ENCODE data around the gene RPL27A.

DNA sequence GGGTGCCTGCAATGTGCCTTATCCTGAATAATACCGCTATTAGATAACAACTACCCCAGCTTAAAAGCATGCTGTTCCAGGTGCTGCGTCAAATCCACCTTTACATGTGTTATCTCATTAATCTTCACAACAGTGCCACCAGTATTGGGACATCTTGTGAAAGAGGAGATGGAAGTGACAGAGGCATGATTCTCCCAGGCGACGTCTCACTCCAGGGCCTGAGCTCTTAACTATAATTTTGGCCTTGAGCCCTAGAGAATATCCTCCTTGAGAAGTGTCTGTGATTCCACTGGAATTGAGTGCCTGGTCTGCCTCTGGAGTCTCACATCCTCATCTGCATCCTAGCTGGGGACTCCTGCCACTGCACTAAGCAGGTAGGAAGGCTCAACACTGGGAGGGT lies 43.8 kb downstream of the RPL27A start:
- TF ChIP-seq CREM (CRISPR knock-in tag; IDR thresholded peaks at IDR 0.05) (no peak), ZNF121 (CRISPR knock-in tag; IDR thresholded peaks at IDR 0.05) (no peak), JUN (CRISPR knock-in tag; IDR thresholded peaks at IDR 0.05) (no peak), TEAD4 (CRISPR knock-in tag; IDR thresholded peaks at IDR 0.05) (no peak), MXD4 (CRISPR knock-in tag; IDR thresholded peaks at IDR 0.05; ENCODE audit: borderline replicate concordance) (no peak), ESRRA (CRISPR knock-in tag; IDR thresholded peaks at IDR 0.05; ENCODE audit: borderline replicate concordance) (no peak), TCF7 (CRISPR knock-in tag; IDR thresholded peaks at IDR 0.05; ENCODE audit: low read depth) (no peak)
- TF ChIP-seq, protein P1, sequence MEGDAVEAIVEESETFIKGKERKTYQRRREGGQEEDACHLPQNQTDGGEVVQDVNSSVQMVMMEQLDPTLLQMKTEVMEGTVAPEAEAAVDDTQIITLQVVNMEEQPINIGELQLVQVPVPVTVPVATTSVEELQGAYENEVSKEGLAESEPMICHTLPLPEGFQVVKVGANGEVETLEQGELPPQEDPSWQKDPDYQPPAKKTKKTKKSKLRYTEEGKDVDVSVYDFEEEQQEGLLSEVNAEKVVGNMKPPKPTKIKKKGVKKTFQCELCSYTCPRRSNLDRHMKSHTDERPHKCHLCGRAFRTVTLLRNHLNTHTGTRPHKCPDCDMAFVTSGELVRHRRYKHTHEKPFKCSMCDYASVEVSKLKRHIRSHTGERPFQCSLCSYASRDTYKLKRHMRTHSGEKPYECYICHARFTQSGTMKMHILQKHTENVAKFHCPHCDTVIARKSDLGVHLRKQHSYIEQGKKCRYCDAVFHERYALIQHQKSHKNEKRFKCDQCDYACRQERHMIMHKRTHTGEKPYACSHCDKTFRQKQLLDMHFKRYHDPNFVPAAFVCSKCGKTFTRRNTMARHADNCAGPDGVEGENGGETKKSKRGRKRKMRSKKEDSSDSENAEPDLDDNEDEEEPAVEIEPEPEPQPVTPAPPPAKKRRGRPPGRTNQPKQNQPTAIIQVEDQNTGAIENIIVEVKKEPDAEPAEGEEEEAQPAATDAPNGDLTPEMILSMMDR (IDR thresholded peaks at IDR 0.05) = no peak
- TF ChIP-seq, protein P2, sequence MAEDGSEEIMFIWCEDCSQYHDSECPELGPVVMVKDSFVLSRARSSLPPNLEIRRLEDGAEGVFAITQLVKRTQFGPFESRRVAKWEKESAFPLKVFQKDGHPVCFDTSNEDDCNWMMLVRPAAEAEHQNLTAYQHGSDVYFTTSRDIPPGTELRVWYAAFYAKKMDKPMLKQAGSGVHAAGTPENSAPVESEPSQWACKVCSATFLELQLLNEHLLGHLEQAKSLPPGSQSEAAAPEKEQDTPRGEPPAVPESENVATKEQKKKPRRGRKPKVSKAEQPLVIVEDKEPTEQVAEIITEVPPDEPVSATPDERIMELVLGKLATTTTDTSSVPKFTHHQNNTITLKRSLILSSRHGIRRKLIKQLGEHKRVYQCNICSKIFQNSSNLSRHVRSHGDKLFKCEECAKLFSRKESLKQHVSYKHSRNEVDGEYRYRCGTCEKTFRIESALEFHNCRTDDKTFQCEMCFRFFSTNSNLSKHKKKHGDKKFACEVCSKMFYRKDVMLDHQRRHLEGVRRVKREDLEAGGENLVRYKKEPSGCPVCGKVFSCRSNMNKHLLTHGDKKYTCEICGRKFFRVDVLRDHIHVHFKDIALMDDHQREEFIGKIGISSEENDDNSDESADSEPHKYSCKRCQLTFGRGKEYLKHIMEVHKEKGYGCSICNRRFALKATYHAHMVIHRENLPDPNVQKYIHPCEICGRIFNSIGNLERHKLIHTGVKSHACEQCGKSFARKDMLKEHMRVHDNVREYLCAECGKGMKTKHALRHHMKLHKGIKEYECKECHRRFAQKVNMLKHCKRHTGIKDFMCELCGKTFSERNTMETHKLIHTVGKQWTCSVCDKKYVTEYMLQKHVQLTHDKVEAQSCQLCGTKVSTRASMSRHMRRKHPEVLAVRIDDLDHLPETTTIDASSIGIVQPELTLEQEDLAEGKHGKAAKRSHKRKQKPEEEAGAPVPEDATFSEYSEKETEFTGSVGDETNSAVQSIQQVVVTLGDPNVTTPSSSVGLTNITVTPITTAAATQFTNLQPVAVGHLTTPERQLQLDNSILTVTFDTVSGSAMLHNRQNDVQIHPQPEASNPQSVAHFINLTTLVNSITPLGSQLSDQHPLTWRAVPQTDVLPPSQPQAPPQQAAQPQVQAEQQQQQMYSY (CRISPR knock-in tag; IDR thresholded peaks at IDR 0.05) = no peak
- TF ChIP-seq, protein P3, sequence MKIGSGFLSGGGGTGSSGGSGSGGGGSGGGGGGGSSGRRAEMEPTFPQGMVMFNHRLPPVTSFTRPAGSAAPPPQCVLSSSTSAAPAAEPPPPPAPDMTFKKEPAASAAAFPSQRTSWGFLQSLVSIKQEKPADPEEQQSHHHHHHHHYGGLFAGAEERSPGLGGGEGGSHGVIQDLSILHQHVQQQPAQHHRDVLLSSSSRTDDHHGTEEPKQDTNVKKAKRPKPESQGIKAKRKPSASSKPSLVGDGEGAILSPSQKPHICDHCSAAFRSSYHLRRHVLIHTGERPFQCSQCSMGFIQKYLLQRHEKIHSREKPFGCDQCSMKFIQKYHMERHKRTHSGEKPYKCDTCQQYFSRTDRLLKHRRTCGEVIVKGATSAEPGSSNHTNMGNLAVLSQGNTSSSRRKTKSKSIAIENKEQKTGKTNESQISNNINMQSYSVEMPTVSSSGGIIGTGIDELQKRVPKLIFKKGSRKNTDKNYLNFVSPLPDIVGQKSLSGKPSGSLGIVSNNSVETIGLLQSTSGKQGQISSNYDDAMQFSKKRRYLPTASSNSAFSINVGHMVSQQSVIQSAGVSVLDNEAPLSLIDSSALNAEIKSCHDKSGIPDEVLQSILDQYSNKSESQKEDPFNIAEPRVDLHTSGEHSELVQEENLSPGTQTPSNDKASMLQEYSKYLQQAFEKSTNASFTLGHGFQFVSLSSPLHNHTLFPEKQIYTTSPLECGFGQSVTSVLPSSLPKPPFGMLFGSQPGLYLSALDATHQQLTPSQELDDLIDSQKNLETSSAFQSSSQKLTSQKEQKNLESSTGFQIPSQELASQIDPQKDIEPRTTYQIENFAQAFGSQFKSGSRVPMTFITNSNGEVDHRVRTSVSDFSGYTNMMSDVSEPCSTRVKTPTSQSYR (CRISPR knock-in tag; IDR thresholded peaks at IDR 0.05) = no peak
- TF ChIP-seq, protein P4, sequence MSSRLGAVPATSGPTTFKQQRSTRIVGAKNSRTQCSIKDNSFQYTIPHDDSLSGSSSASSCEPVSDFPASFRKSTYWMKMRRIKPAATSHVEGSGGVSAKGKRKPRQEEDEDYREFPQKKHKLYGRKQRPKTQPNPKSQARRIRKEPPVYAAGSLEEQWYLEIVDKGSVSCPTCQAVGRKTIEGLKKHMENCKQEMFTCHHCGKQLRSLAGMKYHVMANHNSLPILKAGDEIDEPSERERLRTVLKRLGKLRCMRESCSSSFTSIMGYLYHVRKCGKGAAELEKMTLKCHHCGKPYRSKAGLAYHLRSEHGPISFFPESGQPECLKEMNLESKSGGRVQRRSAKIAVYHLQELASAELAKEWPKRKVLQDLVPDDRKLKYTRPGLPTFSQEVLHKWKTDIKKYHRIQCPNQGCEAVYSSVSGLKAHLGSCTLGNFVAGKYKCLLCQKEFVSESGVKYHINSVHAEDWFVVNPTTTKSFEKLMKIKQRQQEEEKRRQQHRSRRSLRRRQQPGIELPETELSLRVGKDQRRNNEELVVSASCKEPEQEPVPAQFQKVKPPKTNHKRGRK (CRISPR knock-in tag; IDR thresholded peaks at IDR 0.05; ENCODE audit: borderline replicate concordance) = no peak
- TF ChIP-seq, protein P5, sequence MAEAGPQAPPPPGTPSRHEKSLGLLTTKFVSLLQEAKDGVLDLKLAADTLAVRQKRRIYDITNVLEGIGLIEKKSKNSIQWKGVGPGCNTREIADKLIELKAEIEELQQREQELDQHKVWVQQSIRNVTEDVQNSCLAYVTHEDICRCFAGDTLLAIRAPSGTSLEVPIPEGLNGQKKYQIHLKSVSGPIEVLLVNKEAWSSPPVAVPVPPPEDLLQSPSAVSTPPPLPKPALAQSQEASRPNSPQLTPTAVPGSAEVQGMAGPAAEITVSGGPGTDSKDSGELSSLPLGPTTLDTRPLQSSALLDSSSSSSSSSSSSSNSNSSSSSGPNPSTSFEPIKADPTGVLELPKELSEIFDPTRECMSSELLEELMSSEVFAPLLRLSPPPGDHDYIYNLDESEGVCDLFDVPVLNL (CRISPR knock-in tag; IDR thresholded peaks at IDR 0.05; ENCODE audit: borderline replicate concordance, low read depth) = no peak
- TF ChIP-seq, protein P6, sequence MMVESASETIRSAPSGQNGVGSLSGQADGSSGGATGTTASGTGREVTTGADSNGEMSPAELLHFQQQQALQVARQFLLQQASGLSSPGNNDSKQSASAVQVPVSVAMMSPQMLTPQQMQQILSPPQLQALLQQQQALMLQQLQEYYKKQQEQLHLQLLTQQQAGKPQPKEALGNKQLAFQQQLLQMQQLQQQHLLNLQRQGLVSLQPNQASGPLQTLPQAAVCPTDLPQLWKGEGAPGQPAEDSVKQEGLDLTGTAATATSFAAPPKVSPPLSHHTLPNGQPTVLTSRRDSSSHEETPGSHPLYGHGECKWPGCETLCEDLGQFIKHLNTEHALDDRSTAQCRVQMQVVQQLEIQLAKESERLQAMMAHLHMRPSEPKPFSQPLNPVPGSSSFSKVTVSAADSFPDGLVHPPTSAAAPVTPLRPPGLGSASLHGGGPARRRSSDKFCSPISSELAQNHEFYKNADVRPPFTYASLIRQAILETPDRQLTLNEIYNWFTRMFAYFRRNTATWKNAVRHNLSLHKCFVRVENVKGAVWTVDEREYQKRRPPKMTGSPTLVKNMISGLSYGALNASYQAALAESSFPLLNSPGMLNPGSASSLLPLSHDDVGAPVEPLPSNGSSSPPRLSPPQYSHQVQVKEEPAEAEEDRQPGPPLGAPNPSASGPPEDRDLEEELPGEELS (CRISPR knock-in tag; IDR thresholded peaks at IDR 0.05) = no peak
